ENCODE data around the gene TSPAN14. TPM values are rescaled to one million over a fixed set of nuclear protein-coding genes. Genes with fewer than 3 reads are reported as not detected.

The TSPAN14 gene
- total RNA-seq, 1 donor from 2014 or later, result 18.9 TPM

DNA sequence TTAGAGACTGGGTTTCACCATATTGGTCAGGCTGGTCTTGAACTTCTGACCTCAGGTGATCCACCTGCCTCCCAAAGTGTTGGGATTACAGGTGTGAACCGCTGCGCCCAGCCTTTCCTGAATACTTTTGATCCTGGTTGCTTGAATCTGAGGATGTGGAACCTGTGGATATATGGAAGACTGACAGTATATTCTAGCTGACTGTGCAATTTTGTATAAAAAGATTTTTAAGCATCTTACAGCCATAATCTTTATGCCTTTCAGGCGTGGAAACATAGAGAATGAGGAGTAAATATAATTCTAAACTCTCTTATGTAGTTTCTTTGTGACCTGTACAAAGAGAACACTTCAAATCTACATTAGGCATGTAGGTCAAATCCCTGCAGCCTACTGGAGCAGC, 16.2 kb downstream of the TSPAN14 start:
- no peak overlapping the region for H3K27ac Mint-ChIP-seq
- no peak overlapping the region for H3K4me3 Mint-ChIP-seq
- CTCF ChIA-PET, result interaction anchor here (0.6 kb wide), 1 partner anchor 29 kb away, joined by 3 read pairs; no protein-coding TSS in a partner anchor
- ATAC-seq (ENCODE audit: low read depth) (no peak), DNase-seq (no peak)
- H3K4me1 Mint-ChIP-seq, result peaks cover 86% of the 10 kb centered on the region
- peaks cover 27% of the 10 kb centered on the region for H3K36me3 Mint-ChIP-seq (ENCODE audit: low read depth)
- intact Hi-C loops (cut with micrococcal nuclease), result loop anchor here (5.0 kb wide), 1 partner anchor 63 kb away; the partner anchor contains the start of gene PRXL2A
- TF ChIP-seq, protein P1, sequence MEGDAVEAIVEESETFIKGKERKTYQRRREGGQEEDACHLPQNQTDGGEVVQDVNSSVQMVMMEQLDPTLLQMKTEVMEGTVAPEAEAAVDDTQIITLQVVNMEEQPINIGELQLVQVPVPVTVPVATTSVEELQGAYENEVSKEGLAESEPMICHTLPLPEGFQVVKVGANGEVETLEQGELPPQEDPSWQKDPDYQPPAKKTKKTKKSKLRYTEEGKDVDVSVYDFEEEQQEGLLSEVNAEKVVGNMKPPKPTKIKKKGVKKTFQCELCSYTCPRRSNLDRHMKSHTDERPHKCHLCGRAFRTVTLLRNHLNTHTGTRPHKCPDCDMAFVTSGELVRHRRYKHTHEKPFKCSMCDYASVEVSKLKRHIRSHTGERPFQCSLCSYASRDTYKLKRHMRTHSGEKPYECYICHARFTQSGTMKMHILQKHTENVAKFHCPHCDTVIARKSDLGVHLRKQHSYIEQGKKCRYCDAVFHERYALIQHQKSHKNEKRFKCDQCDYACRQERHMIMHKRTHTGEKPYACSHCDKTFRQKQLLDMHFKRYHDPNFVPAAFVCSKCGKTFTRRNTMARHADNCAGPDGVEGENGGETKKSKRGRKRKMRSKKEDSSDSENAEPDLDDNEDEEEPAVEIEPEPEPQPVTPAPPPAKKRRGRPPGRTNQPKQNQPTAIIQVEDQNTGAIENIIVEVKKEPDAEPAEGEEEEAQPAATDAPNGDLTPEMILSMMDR (IDR thresholded peaks at IDR 0.05), result no peak
- H3K9me3 Mint-ChIP-seq, result no peaks in the 10 kb centered on the region
- H3K27me3 Mint-ChIP-seq, result no peaks in the 10 kb centered on the region
- POLR2A ChIA-PET, result interaction anchor here (1.2 kb wide), 1 partner anchor 9 kb away, joined by 3 read pairs; no protein-coding TSS in a partner anchor

DNA sequence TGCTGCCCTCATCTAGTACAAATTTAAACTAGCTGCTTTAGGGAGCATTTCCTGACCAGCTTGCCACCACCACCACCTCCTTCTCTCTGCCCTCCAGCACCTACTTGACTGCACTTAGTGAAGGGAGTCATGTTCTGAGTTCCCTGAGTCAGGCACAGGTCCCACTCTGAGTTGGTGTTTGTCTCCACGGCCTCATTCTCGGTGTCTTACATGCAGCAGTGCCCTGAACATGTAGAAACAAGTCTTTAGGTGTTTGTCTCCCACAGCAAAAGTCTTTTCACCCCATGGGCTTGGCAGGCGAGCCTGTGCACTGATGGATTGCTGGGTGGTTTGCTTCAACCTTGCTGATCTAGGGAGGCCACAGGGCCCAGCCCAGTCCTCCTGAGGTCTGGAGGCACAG, 16.9 kb downstream of the TSPAN14 start:
- H3K9me3 Mint-ChIP-seq, result no peaks in the 10 kb centered on the region
- DNase-seq (no peak), ATAC-seq (ENCODE audit: low read depth) (no peak)
- peaks cover 27% of the 10 kb centered on the region for H3K36me3 Mint-ChIP-seq (ENCODE audit: low read depth)
- H3K4me3 Mint-ChIP-seq, result no peak overlapping the region
- H3K27ac Mint-ChIP-seq, result peak overlapping the region; percentile 90
- TF ChIP-seq, protein P1 (IDR thresholded peaks at IDR 0.05), result no peak
- intact Hi-C loops (cut with micrococcal nuclease), result loop anchor here (5.0 kb wide), 1 partner anchor 64 kb away; the partner anchor contains the start of gene PRXL2A
- ChIA-PET CTCF (interaction anchor here (0.6 to 1.9 kb wide), 2 partner anchors 29 to 35 kb away, joined by 3 to 8 read pairs; no protein-coding TSS in a partner anchor), POLR2A (interaction anchor here (0.6 to 2.3 kb wide), 7 partner anchors 10 to 63 kb away, joined by 3 to 10 read pairs (median 3); partner anchors contain the start of genes PRXL2A and TSPAN14)
- peaks cover 79% of the 10 kb centered on the region for H3K4me1 Mint-ChIP-seq
- H3K27me3 Mint-ChIP-seq, result no peaks in the 10 kb centered on the region

DNA sequence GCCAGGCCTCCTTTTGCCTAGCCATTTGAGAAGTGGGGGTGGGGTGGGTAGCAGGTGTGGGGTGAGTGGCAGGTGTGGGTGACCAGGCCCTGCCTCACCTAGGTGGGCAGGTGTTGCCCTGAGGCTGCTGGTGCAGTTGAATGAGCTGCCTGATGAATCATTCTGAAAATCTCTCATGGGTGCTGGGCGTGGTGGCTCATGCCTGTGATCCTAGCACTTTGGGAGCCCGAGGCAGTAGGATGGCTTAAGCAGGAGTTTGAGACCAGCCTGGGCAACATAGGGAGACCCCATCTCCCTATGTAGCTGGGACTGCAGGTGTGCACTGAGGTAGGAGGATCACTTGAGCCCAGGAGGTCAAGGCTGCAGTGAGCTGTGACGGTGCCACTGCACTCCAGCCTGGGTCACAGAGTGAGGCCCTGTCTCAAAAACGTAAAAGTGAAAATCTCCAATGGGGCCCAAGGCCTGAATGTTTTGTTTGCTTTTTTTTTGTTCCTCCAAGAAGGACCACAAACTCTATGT, 17.7 kb downstream of the TSPAN14 start:
- ChIA-PET POLR2A (interaction anchor here (0.6 to 2.3 kb wide), 10 partner anchors 11 to 718 kb away, joined by 3 to 10 read pairs (median 3); partner anchors contain the start of genes PRXL2A and TSPAN14), CTCF (interaction anchor here (1.0 to 1.9 kb wide), 3 partner anchors 26 to 89 kb away, joined by 4 to 8 read pairs (median 4); no protein-coding TSS in a partner anchor)
- Mint-ChIP-seq H3K27me3 (no peaks in the 10 kb centered on the region), H3K27ac (peak overlapping the region; percentile 90), H3K4me3 (peak overlapping the region; percentile 44), H3K9me3 (no peaks in the 10 kb centered on the region), H3K4me1 (peaks cover 71% of the 10 kb centered on the region), H3K36me3 (ENCODE audit: low read depth) (peaks cover 27% of the 10 kb centered on the region)
- ATAC-seq (ENCODE audit: low read depth) (peak; percentile 54), DNase-seq (no peak)
- intact Hi-C loops (cut with micrococcal nuclease), result loop anchor here (1.0 to 5.0 kb wide), 5 partner anchors 15 to 64 kb away; partner anchors contain the start of genes PRXL2A and TSPAN14
- TF ChIP-seq, protein P1 (IDR thresholded peaks at IDR 0.05), result no peak

DNA sequence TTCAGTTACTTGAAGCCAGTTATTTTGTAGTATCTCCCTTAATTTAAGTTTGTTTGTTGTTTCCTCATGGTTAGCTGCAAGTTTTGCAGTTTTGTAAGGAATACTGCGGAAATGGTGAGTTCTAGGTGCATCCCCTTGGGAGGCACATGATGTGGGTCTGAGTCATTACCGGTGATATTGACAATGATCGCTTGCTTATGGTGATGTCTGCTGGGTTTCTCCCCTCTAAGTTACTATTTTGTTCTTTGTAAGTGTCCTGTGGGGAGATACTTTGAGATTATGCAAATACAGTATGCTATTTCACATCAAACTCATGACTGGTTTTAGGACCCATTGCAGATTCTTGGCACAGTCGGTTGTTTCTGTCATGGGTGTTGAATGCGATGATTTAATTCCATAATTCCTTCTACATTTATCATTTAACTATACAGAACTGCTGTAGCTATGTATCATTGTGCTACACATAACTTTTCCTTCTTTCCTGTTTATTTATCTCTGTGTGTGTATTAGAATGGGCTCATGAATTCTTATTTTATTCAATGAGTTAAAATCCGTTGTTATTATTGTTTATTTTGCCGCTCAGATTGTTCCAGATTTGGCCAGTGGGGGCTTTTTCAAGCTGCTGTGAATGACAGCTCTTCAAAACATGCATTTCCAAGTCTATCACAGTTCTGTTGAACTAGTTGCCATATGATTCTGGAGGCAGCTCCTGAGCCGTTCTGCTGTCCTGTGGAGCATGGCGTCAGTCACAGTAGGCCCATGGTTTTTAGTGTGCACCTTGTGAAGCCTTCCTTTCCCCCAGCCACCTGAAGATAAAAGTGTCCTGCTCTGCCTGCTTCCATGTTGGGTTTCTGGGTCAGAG, 18.4 kb downstream of the TSPAN14 start:
- Mint-ChIP-seq H3K27me3 (no peaks in the 10 kb centered on the region), H3K4me1 (peaks cover 65% of the 10 kb centered on the region), H3K27ac (peak overlapping the region; percentile 90), H3K9me3 (no peaks in the 10 kb centered on the region), H3K36me3 (ENCODE audit: low read depth) (peaks cover 32% of the 10 kb centered on the region), H3K4me3 (peak overlapping the region; percentile 44)
- DNase-seq (no peak), ATAC-seq (ENCODE audit: low read depth) (peak; percentile 88)
- TF ChIP-seq, protein P1 (IDR thresholded peaks at IDR 0.05), result no peak
- ChIA-PET POLR2A (interaction anchor here (0.5 to 2.3 kb wide), 10 partner anchors 13 to 719 kb away, joined by 3 to 10 read pairs (median 3); partner anchors contain the start of genes PRXL2A and TSPAN14), CTCF (interaction anchor here (0.9 to 1.9 kb wide), 5 partner anchors 20 to 90 kb away, joined by 3 to 8 read pairs (median 4); no protein-coding TSS in a partner anchor)
- intact Hi-C loops (cut with micrococcal nuclease), result loop anchor here (1.0 to 5.0 kb wide), 5 partner anchors 14 to 65 kb away; partner anchors contain the start of genes PRXL2A and TSPAN14
